ENCODE measurements around the gene NGRN.

NGRN gene

GRCh38 chr15:90320062-90320884 lies 54.8 kb downstream of the NGRN start:
- DNase-seq = peak; percentile 92

- DNase-seq = no peak
Observed at GRCh38 chr15:90320885-90321278, 55.4 kb downstream of the NGRN start.
